Parathyroid adenoma (tissue), 2 donors: ENCODE results near the gene TFB1M.

Source experiments
- H2AFZ ChIP-seq: fragments of 300-600 bp; sonication (generic); one replicate; pipeline ENCODE4 v1.7.0; 2017; ENCODE audit warnings: antibody characterized with exemption, mild to moderate bottlenecking
- H3K27ac ChIP-seq: fragments of 300-600 bp; sonication (generic); one replicate; pipeline ENCODE4 v1.7.0; 2017
- H3K27me3 ChIP-seq: fragments of 300-600 bp; sonication (generic); one replicate; pipeline ENCODE4 v1.7.0; 2017; ENCODE audit warnings: low read length; ENCODE audit not compliant: control insufficient read depth, insufficient read depth
- H3K36me3 ChIP-seq: fragments of 300-600 bp; sonication (generic); one replicate; pipeline ENCODE4 v1.7.0; 2017; ENCODE audit warnings: low read length; ENCODE audit not compliant: control insufficient read depth, insufficient read depth
- H3K4me1 ChIP-seq: fragments of 300-600 bp; sonication (generic); one replicate; pipeline ENCODE4 v1.7.0; 2017; ENCODE audit warnings: control low read depth
- H3K4me2 ChIP-seq: fragments of 300-600 bp; sonication (generic); one replicate; pipeline ENCODE4 v1.7.0; 2017; ENCODE audit warnings: low read length
- H3K4me3 ChIP-seq: fragments of 300-600 bp; sonication (generic); one replicate; pipeline ENCODE4 v1.7.0; 2017; ENCODE audit warnings: low read depth, low read length
- H3K79me2 ChIP-seq: fragments of 300-600 bp; sonication (generic); one replicate; pipeline ENCODE4 v1.7.0; 2017; ENCODE audit warnings: control low read depth
- H3K9ac ChIP-seq: fragments of 300-600 bp; sonication (generic); one replicate; pipeline ENCODE4 v1.7.0; 2017; ENCODE audit warnings: mild to moderate bottlenecking
- H3K9me3 ChIP-seq: fragments of 300-600 bp; sonication (generic); one replicate; pipeline ENCODE4 v1.7.0; 2017; ENCODE audit warnings: low read length; ENCODE audit not compliant: control insufficient read depth
- TF ChIP-seq, protein P1 (sequence below): fragments of 300-600 bp; sonication (generic); IDR thresholded peaks from one replicate; pipeline ENCODE4 v1.7.0; 2017; ENCODE audit warnings: antibody characterized with exemption, mild to moderate bottlenecking
- donor health status: primary hyperparathyroidism.

The TFB1M gene

DNA sequence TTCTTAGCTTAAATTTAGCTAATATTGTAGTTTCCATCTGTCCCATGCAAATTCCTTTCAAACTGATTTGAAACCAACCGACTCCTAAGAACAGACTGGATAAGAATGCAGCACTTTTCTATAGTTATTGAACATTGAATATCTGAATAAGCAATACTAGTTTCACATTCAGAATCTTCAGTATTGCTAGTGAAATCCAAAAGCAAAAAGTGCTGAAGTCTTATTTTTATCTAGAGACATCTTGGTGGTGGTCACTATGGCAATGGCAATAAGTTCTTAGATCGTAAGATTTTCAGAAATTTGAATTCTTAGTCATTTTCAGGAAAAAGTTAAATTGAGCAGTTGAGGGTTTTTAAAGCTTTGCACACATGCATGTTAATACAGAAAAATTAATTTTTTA is 2.7 kb downstream of the TFB1M start:
- H3K27ac ChIP-seq, result no peak overlapping the region
- no peaks in the 10 kb centered on the region for H3K4me1 ChIP-seq
- H3K9me3 ChIP-seq, result no peaks in the 10 kb centered on the region
- H3K4me2 ChIP-seq, result no peak overlapping the region
- no peak overlapping the region for H2AFZ ChIP-seq
- TF ChIP-seq, protein P1, sequence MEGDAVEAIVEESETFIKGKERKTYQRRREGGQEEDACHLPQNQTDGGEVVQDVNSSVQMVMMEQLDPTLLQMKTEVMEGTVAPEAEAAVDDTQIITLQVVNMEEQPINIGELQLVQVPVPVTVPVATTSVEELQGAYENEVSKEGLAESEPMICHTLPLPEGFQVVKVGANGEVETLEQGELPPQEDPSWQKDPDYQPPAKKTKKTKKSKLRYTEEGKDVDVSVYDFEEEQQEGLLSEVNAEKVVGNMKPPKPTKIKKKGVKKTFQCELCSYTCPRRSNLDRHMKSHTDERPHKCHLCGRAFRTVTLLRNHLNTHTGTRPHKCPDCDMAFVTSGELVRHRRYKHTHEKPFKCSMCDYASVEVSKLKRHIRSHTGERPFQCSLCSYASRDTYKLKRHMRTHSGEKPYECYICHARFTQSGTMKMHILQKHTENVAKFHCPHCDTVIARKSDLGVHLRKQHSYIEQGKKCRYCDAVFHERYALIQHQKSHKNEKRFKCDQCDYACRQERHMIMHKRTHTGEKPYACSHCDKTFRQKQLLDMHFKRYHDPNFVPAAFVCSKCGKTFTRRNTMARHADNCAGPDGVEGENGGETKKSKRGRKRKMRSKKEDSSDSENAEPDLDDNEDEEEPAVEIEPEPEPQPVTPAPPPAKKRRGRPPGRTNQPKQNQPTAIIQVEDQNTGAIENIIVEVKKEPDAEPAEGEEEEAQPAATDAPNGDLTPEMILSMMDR, result no peak
- no peak overlapping the region for H3K4me3 ChIP-seq
- H3K9ac ChIP-seq, result no peak overlapping the region
- H3K79me2 ChIP-seq, result no peaks in the 10 kb centered on the region
- no peaks in the 10 kb centered on the region for H3K36me3 ChIP-seq
- no peaks in the 10 kb centered on the region for H3K27me3 ChIP-seq

DNA sequence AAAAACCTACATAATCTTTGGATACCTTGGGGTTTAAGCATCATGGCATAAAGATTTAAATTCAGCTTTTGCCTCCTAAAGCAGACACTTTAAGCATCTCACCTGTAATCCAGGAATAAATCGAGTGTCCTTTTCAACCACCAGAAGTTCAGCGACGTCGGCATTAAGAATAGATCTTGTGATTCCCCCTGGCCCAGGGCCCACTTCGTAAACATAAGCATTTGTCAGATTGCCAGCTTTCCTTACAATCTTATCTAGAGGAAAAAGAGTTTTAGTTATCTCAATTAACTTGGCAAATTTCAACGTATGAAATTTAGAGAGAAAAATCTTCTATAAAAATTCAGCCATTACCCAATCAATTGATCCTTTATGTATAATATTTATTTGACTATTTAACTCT is 3.2 kb downstream of the TFB1M start:
- Histone ChIP-seq H3K4me2 (no peak overlapping the region), H3K79me2 (no peaks in the 10 kb centered on the region), H3K4me3 (no peak overlapping the region), H3K27ac (no peak overlapping the region), H3K27me3 (no peaks in the 10 kb centered on the region), H3K36me3 (no peaks in the 10 kb centered on the region), H2AFZ (no peak overlapping the region), H3K9ac (no peak overlapping the region), H3K9me3 (no peaks in the 10 kb centered on the region), H3K4me1 (no peaks in the 10 kb centered on the region)
- TF ChIP-seq, protein P1, result no peak

DNA sequence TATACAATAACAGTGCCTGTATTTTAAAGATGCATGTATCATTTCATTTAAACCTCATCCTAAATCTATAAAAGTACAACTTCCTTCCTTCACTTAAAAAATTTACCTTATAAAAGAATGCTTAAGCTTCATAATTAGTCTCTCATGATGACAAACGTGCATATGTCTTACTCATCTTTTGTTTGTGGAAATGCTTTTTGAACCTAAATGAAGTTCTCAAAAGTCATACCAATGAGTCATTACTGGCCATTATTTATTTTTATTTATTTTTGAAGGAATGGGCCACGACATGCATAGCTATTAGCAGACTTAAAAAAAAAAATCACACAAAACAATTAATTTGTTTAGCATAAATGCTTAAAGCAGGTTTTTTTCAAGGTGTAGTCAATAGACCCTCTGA is 3.7 kb downstream of the TFB1M start:
- Histone ChIP-seq H3K4me3 (no peak overlapping the region), H2AFZ (no peak overlapping the region), H3K4me1 (no peaks in the 10 kb centered on the region), H3K79me2 (no peaks in the 10 kb centered on the region), H3K9me3 (no peaks in the 10 kb centered on the region), H3K4me2 (no peak overlapping the region), H3K27ac (no peak overlapping the region), H3K9ac (no peak overlapping the region), H3K27me3 (no peaks in the 10 kb centered on the region), H3K36me3 (no peaks in the 10 kb centered on the region)
- TF ChIP-seq, protein P1, result no peak

DNA sequence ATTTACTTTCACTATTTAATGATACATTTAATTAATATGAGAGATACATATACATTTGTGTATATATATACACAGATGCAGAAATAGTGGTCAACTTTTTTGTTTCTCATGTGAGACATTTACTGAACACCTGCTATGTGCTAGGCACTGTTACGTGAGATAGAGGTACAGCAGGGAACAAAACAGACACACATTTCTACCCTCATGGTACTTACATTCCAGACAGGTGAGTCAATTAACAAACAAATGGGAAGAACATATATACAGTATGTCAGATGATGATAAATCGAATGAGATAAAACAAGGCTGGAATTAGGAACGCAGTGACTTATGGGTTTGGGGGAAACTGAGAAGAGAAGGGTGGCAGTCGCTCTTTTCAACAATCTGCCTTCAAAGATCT is 5.1 kb downstream of the TFB1M start:
- H3K27me3 ChIP-seq, result no peaks in the 10 kb centered on the region
- no peak overlapping the region for H2AFZ ChIP-seq

DNA sequence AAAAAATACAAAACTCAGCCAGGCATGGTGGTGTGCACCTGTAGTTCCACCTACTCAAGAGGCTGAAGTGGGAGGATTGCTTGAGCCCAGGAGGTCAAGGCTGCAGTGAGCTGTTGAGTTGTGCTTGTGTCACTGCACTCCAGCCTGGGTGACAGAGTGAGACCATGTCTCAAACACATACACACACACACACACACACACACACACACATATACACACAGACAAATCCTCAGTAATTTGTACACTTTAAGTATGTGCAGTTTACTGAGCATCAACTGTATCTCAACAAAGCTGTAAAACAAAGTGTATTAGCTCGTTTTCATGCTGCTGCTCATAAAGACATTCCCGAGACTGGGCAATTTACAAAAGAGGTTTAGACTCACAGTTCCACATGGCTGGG is 7.3 kb downstream of the TFB1M start:
- TF ChIP-seq, protein P1, result no peak
- Histone ChIP-seq H3K4me3 (no peak overlapping the region), H3K4me1 (no peaks in the 10 kb centered on the region), H3K27ac (no peak overlapping the region), H3K4me2 (no peak overlapping the region), H3K36me3 (no peaks in the 10 kb centered on the region), H2AFZ (no peak overlapping the region), H3K27me3 (no peaks in the 10 kb centered on the region), H3K79me2 (no peaks in the 10 kb centered on the region), H3K9ac (no peak overlapping the region), H3K9me3 (no peaks in the 10 kb centered on the region)

More for the DNA sequence above, 5.1 kb downstream of the TFB1M start:
- Histone ChIP-seq H3K4me3 (no peak overlapping the region), H3K27ac (no peak overlapping the region), H3K79me2 (no peaks in the 10 kb centered on the region), H3K36me3 (no peaks in the 10 kb centered on the region), H3K9me3 (no peaks in the 10 kb centered on the region), H3K4me1 (no peaks in the 10 kb centered on the region), H3K4me2 (no peak overlapping the region), H3K9ac (no peak overlapping the region)
- TF ChIP-seq, protein P1, result no peak
